AG04449 (cell line): ENCODE results near the gene OR56B4.

Source experiments
- CTCF ChIA-PET: fragments of 350-600 bp; formaldehyde crosslinking; extraction: SDS; loops from one replicate; lab custom pipeline; 2021; ENCODE audit warnings: antibody characterized with exemption; lab: Yijun Ruan, JAX
- POLR2A ChIA-PET: fragments of 400-600, 350-600 bp; formaldehyde crosslinking; extraction: SDS; loops from one replicate; lab custom pipeline; 2020; ENCODE audit warnings: antibody characterized with exemption, inconsistent platforms; lab: Yijun Ruan, JAX
- DNase-seq: peaks from one replicate; pipeline ENCODE4 v3.0.0-alpha.2; 2010; ENCODE audit warnings: low read depth, low spot score
- H3K4me3 ChIP-seq: 2 replicates; pipeline ENCODE4 v1.5.1; 2011; ENCODE audit warnings: low read depth, mild to moderate bottlenecking, control low read depth, low read length
- CTCF ChIP-seq: IDR thresholded peaks from one replicate; pipeline ENCODE4 v1.5.1; 2011; ENCODE audit warnings: mild to moderate bottlenecking, moderate library complexity, low read length, control low read depth, inconsistent platforms; ENCODE audit not compliant: insufficient read depth; ENCODE audit errors: missing control alignments

OR56B4 gene

GRCh38 chr11:6110011-6110410 lies 2.5 kb downstream of the OR56B4 start:
- no peak overlapping the region for H3K4me3 ChIP-seq
- no peak for TF ChIP-seq CTCF
- CTCF ChIA-PET: interaction anchor here (1.4 kb wide), 1 partner anchor 141 kb away, joined by 4 read pairs; no protein-coding TSS in a partner anchor
- DNase-seq: no peak
- POLR2A ChIA-PET: no interaction called here

- no peak for DNase-seq
- CTCF ChIA-PET: no interaction called here
- no peak overlapping the region for H3K4me3 ChIP-seq
- no peak for TF ChIP-seq CTCF
- POLR2A ChIA-PET: no interaction called here
Measured at GRCh38 chr11:6111673-6112072, 4.2 kb downstream of the OR56B4 start.

- no peak overlapping the region for H3K4me3 ChIP-seq
- ChIA-PET POLR2A (no interaction called here), CTCF (no interaction called here)
- DNase-seq: no peak
- TF ChIP-seq CTCF: no peak
Measured at GRCh38 chr11:6116638-6117037, 9.2 kb downstream of the OR56B4 start.

- ChIA-PET CTCF (no interaction called here), POLR2A (no interaction called here)
- no peak for DNase-seq
- TF ChIP-seq CTCF: no peak
- no peak overlapping the region for H3K4me3 ChIP-seq
Measured at GRCh38 chr11:6124245-6124644, 16.8 kb downstream of the OR56B4 start.

- POLR2A ChIA-PET: no interaction called here
Measured at GRCh38 chr11:6127881-6128280, 20.4 kb downstream of the OR56B4 start.

GRCh38 chr11:6129011-6129410 lies 21.5 kb downstream of the OR56B4 start:
- DNase-seq: no peak
- CTCF ChIA-PET: no interaction called here
- no peak for TF ChIP-seq CTCF
- no peak overlapping the region for H3K4me3 ChIP-seq
- POLR2A ChIA-PET: no interaction called here

More at GRCh38 chr11:6127881-6128280, 20.4 kb downstream of the OR56B4 start:
- DNase-seq: no peak
- no peak overlapping the region for H3K4me3 ChIP-seq
- CTCF ChIA-PET: no interaction called here
- TF ChIP-seq CTCF: no peak

GRCh38 chr11:6129635-6130034 lies 22.2 kb downstream of the OR56B4 start:
- DNase-seq: no peak
- no peak for TF ChIP-seq CTCF
- no peak overlapping the region for H3K4me3 ChIP-seq
- ChIA-PET CTCF (no interaction called here), POLR2A (no interaction called here)
